Activated CD8-positive, alpha-beta memory T cell treated with anti-CD3 and anti-CD28 coated beads for 24 hours (primary cell): Measurements from ENCODE around the gene HPS4.
"Not testable (repeated sequence)": the region's sequence is repeated elsewhere in the genome, so short reads cannot be mapped to it uniquely, and the experiment has no call there.

Source experiments
- DNase-seq: peaks from one replicate; pipeline ENCODE4 v3.0.0-alpha.2; 2020

The HPS4 gene

DNA sequence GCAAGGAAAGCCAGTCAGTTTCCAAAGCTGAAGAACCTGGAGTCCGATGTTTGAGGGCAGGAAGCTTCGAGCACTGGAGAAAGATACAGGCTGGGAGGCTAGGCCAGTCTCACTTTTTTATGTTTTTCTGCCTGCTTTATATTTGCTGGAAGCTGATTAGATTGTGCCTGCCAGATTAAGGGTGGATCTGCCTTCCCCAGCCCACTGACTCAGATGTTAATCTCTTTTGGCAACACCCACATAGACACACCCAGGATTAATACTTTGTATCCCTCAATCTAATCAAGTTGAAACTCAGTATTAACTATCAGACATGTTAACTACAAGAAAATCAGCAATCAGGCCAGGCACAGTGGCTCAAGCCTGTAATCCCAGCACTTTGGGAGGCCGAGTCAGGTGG, 44.8 kb downstream of the HPS4 start:
- DNase-seq = not testable (repeated sequence)

DNA sequence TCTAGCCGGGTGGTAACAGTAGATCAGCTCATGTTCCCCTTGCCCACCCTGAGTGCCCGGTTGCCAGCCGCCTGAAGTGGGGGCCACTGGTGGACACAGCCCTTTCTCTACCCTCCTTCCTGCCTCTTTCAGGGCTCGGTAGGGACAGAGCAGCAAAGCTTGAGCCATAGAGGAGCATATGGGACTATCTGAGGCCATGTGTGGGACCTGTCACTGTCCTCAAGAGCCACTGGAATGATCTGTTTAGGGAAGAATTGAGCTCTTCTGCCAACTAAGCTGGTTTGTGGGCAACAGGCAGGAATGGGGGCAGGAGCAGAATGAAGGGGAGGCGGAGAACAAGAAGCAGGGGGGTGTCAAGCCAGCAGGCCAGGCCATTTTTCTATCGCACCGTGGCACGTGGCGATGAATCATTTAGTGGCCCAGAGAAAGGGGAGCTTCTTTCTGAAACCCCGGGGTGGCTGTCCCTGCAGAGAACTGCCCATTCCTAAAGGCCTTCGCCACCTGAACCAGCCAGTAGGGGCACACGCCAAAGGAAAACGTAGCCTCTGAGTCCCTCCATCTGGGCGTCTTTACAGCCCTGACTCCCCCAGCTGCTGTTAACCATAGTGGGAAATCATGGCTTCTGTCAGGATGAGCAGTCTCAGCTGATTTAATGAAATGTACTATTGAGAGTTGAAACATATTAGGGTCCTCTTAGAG, 45.7 kb downstream of the HPS4 start:
- no peak for DNase-seq

DNA sequence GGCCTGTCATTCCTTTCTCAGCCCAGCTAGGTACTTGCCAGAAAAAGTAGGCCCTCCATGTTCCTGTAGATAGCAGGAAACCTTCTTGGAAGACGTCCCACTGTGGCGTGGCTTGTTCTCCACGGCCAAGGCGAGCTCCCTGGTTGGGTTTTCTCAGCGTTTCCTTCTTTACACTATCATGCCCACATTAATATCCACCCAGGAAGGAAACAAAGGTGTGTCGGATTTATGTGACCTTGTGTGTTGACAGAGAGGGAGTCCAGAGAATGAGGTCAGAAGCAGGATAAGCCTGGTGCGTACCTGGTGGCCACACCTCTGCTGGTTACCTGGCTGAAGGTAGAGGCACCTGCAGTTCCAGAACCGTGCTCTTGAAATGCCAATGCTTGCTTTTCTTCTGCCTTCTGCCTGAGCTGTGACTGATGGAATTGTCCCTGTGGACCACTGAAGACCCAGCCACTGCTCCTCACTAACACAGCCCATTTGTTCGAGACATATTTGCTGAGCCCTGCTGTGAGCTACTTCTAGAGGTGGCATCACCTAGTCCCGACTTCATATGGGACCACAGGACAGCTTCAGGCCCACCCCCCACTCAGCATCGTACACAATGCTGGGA, 46.6 kb downstream of the HPS4 start:
- DNase-seq = no peak

DNA sequence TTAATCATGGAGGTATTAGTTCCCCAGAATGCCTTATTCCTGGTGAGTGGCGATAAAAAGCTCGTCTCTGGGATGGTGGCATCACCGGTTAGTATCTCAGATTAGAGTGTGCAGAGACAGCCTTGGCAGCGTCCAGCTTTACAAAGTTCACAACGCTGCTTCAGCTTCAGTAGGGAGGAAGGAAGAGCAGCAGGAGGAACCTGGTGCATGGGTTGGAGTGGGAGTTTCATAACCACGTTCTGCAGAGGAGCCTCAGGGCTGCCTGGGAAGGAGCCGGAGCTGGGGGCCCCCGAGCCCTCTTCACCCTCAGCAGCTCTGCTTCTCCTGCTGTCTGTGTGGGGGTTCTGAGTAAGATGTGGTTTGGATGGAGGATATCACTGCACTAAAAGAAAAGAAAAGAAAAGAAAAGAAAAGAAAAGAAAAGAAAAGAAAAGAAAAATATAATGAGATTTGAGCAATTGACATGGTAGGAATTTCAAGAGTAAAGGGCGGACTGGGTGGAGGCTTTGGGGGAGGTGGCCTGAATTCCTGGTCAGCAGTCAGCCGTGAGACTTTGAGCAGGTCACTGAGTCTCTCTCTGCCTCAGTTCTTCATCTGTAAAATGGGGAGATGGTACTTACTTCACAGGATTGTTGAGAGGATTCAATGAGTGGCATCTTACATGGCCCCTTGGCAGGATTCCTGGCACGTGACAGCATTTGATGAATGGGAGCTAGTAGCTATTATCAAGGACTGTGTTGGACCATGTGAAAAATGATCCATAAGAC, 48.1 kb downstream of the HPS4 start:
- DNase-seq = no peak

GRCh38 chr22:26433805-26434204, 49.8 kb downstream of the HPS4 start:
- DNase-seq = no peak

DNA sequence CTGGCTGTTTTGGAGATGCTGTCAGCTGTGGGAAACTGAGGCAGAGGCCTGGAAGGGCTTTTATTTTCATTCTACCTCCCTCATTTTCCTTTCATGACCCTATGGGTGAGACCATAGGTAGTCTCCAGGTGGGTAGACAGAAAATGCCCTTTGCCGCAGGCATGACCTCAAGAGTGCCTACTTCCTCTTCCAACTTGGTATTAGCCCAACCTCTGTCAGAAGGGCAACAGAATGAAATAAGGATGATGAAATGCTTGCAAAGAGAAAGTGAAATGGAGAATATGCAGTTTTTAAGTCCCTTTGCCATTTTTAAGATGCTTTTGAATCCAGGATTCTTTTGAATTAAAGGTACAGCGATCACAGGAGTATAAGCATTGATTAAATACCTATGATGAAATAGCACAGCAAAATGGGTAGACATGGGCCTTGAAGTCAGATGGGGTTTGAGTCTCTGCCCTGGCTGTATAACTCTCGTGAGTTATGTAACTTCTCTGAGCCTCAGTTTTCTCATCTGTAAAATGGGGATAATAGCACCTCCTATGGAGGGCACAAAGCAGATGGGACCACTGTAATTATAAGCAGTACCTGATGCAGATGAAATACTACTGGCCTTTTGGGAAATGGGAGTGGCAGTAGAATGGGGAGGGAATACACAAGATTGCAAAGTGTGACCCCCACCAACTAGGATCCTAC, 50.8 kb downstream of the HPS4 start:
- DNase-seq = no peak

DNA sequence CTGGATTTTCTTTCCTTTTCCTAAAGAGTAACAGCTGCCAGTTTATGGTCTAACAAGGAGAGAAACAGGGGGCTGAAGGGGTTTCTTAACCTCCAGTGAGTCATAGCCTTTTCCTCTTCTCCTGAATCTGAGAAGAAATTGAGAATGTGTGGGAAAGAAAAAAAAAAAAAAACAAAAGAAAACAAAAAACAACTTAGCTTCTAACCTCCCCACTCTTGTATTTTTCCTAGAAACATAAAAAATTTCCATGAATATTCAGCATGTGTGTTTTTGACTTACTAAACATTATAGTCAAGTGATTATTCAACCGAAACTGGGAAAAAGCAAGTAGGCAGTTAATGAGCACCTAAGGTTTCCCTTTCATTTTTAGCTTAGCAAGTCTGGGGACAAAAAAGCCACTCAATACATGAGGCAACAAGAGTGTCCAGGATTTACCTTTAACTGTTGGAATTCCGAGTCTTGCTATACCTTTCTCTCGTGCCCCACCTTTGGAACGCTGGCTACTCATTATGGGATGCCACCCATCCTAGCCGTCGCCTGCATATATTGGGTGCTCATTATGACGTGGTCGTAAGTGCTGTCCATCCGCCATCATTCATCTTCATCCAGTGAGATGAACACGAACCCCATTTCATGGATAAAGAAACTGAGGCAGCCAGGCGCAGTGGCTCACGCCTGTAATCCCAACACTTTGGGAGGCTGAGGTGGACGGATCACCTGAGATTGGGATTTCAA, 52.2 kb downstream of the HPS4 start:
- DNase-seq = peak; percentile 63

DNA sequence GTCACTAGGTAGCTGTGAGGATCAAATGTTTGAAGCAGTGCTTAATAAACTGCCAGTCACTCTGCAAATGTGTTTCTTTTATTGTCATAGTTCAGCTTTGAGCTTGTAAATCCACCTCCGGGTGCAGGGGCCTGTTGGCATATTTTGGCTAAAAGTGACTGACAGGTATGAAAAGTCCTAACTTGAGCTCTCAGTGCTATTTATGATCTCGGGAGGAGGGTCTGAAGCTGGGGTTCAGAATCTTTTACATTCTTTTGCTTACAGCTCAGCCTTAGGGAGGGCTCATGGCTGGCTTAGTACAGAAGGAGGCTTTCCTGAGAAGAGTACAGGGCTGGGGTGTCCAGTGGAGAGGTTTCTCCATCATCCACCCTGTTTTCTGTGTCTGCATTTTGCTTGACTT, 53.0 kb downstream of the HPS4 start:
- no peak for DNase-seq

DNA sequence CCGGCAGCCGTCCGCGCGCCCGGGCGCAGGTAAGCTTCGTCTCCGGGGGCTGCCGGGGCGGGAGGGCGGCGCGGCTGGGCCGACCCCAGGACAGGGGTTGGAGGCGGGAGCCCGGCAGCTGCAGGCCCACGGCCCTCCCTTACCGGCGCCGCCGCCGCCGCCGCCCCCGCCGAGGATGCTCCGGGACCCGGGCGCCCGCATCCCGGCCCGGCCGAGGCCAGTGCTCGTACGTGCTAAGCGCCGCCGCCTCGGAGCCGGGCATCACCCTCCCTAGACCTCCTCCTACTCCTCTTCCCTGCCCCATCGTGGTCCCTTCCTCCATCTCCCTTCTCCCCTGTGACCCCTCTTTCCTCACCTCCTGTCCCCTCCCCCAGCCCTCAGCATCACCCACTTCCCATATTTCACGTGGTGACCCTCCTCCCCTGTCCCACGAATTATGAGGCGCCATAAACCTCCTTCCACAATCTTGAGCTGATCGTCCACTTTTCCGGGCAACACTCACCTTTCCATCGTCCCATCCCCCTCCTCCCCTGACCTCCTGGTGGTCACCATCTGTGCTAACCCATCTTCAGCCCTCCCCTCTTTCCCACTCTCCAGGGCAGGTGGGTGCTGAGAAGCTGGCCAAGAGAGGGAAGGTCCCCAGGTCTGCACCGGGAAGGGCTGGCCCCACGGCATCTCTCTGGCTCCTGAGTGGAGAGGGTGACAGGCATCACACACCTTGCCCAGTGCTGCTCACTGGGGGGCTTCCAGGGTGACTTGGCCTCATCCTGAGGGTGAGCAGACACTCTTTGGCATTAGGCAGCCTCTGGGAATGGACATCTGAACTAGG, 53.9 kb downstream of the HPS4 start:
- DNase-seq = peak; percentile 62

DNA sequence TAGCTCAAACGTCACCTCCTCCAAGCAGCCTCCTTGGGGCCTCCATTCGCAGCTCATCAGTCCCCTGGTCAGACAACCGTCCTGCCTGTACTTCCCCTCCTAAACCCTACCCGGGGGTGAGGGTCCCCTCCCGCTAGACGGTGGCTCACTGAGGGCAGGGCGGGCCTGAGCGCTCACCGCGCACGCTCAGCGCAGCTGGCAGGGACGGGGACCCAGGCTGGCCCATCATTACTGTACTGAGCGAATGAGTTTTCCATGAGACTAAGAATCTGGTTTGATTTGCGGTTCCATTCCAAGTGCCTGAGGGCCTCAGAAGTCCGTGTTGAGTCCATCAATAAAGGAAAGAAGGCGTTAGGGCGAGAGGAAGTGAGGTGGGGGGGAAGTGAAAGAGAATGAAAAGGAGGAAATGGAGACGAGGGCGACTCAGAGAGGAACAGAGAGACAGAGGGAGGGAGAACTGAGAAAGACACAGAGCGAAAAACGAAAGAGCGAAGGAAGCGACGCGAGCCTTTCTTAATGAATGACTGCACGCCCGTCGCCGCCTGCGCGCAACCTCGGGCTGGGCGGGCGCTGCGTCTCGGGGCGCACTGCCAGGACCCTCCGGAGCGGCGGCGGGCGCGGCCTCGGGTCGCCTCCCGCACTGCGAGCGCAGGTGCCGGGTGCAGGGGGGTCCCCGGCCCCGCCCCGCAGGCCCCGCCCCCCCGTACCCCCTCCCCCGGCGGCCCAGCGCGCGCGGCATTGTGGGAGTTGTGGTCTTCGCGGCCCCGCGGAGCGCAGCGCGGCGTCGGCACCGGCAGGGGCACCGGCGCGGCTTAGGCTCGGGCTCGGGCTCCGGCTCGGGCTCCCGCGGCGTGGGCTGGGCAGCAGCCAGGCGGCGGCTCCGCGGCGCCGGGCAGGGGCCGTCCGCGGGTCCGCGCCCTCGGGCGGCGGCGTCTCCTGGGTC, 54.8 kb downstream of the HPS4 start, which contains the start of gene ASPHD2:
Gene ASPHD2 (plus strand): TSS at position 746 of the 943 bp plus-strand sequence. CDS start 4,356 bp downstream, outside the sequence.
- peak; percentile 91 for DNase-seq

GRCh38 chr22:26426924-26427323, 56.7 kb downstream of the HPS4 start:
- no peak for DNase-seq

DNA sequence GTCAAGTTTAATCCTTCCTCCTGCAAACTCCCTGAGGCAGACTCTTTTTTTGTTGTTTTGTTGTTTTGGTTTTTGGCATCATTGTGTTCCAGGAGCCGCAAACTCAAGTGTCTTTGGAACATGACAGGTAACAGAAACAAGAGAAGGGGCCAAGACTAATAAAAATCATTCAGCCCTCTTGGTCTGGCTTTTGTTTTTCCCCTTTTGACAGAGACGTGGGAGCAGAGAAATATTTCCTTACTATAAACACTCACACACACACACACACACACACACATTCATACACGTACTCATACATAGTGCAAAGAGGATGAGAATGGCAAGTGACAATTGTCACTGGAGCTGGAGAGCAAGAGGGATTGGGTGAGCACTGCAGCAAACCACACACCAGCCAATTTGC, 65.0 kb downstream of the HPS4 start:
- no peak for DNase-seq

DNA sequence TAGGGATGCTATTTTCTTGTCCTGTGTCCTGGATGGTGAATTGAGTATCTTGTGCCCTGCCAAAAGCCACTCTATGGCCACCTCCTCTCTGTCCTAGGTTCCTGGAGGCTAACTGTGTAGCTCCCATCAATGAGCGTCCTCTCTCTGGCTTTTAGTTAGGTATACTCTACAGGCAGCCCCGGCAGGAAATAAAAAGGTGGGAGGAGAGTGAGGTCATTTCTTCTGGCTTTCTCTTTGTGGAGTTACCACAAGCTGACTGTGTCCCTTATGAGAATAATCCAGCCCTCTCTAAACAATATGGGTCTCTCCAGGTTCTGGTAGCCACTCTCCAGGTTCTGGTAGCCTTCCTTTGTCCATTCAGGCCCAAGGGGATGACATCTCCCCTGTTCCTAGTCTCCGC, 66.2 kb downstream of the HPS4 start:
- no peak for DNase-seq

- DNase-seq = no peak
These were observed 66.8 kb downstream of the HPS4 start for GRCh38 chr22:26416670-26417276.

GRCh38 chr22:26416256-26416655, 67.3 kb downstream of the HPS4 start:
- DNase-seq = no peak

- DNase-seq = no peak
These were observed 69.2 kb downstream of the HPS4 start for GRCh38 chr22:26414347-26414746.

DNA sequence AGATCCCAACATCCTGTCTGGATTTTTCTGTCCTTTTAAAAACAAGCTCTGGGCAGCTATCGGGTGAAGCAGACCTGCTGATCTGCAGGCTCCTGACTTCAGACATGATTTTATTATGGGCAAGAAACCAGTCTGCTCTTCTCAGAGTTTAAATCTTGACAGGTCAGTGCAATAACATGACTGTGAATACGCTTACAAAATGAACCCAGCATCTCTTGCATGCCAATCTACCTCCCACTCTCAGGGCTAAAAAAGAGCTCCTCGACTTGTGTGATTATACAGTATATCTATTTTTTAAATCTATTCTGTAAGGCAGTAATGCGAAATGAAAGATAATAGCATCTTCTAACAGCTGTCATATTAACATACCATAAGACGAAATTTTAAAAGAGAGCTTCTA, 73.2 kb downstream of the HPS4 start:
- no peak for DNase-seq

- no peak for DNase-seq
These were observed 73.8 kb downstream of the HPS4 start for GRCh38 chr22:26409719-26410335.

DNA sequence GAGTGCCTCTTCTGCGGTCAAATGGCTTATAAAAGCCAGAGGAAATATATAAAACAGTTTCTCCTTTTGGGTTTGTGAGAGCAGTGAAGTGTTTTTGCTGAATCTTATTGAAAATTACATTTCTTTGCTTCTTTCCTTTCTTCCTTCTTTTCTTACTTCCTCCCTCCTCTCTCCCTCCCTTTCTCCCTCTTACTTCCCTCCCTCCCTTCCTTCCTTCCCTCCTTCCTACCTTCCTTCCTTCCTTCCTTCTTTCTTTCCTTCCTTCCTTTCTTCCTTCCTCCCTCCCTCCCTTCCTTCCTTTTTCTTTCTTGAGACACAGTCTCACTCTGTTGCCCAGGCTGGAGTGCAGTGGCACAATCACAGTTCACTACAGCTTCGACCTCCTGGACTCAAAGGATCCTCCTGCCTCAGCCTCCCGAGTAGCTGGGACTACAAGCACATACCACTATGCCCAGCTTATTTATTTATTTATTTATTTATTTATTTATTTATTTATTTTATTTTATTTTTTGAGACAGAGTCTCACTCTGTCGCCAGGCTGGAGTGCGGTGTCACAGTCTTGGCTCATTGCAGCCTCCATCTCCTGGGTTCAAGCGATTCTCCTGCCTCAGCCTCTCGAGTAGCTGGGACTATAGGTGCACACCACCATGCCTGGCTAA, 74.9 kb downstream of the HPS4 start:
- not testable (repeated sequence) for DNase-seq
